ENCODE data around the gene DCDC2. TPM values are rescaled to one million over a fixed set of nuclear protein-coding genes. Genes with fewer than 3 reads are reported as not detected.
A peak's percentile ranks its signal among the peaks of the same experiment; 100 is the strongest.

DCDC2 gene
- total RNA-seq, 1 experiment from 2014 or later: 0.26 TPM

DNA sequence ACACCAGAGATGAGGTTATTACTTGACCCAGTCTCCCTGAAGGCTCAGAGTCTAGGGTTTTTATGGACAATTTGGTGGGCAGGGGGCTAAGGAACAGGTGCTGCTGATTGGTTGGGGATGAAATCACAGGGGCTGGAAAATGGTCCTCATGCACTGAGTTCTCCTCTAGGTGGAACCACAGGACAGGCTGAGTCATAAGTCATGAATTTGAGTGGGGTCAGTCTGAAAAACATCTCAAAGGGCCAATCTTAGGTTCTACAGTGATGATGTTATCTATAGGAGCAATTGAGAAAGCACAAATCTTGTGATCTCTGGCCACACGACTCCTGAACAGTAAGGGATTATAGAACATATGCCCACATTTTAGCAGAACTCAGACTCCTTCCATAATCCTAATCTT is 39.0 kb upstream of the DCDC2 start:
- no peaks in the 10 kb centered on the region for H4K20me1 ChIP-seq (ENCODE audit: insufficient read depth, low read depth, low read length)
- no peak overlapping the region for H3K27ac ChIP-seq (ENCODE audit: low read length)
- no peak overlapping the region for H3K4me3 ChIP-seq (ENCODE audit: low read length)
- H2AFZ ChIP-seq (ENCODE audit: low read length): no peak overlapping the region
- H3K4me1 ChIP-seq (ENCODE audit: low read length): peaks cover 25% of the 10 kb centered on the region
- H3K4me2 ChIP-seq (ENCODE audit: low read depth, low read length, poor library complexity, severe bottlenecking): no peak overlapping the region
- H3K9ac ChIP-seq (ENCODE audit: low read length): no peak overlapping the region
- peaks cover 2% of the 10 kb centered on the region for H3K79me2 ChIP-seq (ENCODE audit: low read length)
- no peaks in the 10 kb centered on the region; the same call in 1 of the 2 replicates for H3K27me3 ChIP-seq (ENCODE audit: low read length)
- H3K9me3 ChIP-seq (ENCODE audit: low read length): peaks cover 12% of the 10 kb centered on the region
- H3K36me3 ChIP-seq (ENCODE audit: insufficient read depth, low read length): no peaks in the 10 kb centered on the region; the same call in 1 of the 2 replicates
- H3K9me2 ChIP-seq (replicated peaks; ENCODE audit: insufficient read depth, low read length): peaks cover 5% of the 10 kb centered on the region; the same call in 1 of the 2 replicates
- no peak for DNase-seq

DNA sequence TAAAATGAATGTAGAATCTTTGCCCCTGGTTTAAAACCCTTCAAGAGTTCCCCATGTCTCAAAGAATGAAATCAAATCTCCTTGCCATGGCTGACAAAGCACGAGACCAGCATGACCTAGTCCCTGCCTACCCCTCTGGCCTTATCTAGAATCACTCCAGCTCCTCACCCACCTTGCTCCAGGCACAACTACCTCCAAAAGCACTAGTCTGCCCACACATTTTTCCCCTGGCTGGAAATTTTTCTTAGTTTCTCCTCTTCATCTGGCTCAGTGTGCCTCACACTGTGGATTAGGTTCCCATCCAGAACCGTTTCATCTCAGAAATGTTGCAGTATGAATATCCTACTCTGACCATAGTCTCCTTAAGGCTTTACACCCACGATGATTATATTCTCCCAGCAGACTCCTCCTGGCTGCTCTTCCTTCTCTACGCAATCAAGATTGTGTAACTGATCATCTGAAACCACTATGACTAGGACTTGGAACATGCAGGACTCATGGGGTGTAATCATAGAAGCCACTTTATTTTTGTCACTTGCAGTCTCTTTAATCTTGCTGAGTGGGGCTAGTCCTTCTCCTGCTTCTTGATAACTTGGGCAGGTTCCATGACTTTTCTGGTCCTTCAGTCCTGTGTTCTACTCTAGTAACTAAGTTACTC is 37.0 kb upstream of the DCDC2 start:
- Histone ChIP-seq H3K4me2 (ENCODE audit: low read depth, low read length, poor library complexity, severe bottlenecking) (no peak overlapping the region), H3K79me2 (ENCODE audit: low read length) (no peaks in the 10 kb centered on the region), H3K4me3 (ENCODE audit: low read length) (no peak overlapping the region), H3K27ac (ENCODE audit: low read length) (no peak overlapping the region), H4K20me1 (ENCODE audit: insufficient read depth, low read depth, low read length) (no peaks in the 10 kb centered on the region), H3K4me1 (ENCODE audit: low read length) (peaks cover 13% of the 10 kb centered on the region), H3K9me2 (replicated peaks; ENCODE audit: insufficient read depth, low read length) (no peaks in the 10 kb centered on the region), H2AFZ (ENCODE audit: low read length) (no peak overlapping the region), H3K27me3 (ENCODE audit: low read length) (no peaks in the 10 kb centered on the region; the same call in 1 of the 2 replicates), H3K9ac (ENCODE audit: low read length) (no peak overlapping the region), H3K36me3 (ENCODE audit: insufficient read depth, low read length) (no peaks in the 10 kb centered on the region; the same call in 1 of the 2 replicates), H3K9me3 (ENCODE audit: low read length) (peaks cover 12% of the 10 kb centered on the region)
- DNase-seq: no peak

DNA sequence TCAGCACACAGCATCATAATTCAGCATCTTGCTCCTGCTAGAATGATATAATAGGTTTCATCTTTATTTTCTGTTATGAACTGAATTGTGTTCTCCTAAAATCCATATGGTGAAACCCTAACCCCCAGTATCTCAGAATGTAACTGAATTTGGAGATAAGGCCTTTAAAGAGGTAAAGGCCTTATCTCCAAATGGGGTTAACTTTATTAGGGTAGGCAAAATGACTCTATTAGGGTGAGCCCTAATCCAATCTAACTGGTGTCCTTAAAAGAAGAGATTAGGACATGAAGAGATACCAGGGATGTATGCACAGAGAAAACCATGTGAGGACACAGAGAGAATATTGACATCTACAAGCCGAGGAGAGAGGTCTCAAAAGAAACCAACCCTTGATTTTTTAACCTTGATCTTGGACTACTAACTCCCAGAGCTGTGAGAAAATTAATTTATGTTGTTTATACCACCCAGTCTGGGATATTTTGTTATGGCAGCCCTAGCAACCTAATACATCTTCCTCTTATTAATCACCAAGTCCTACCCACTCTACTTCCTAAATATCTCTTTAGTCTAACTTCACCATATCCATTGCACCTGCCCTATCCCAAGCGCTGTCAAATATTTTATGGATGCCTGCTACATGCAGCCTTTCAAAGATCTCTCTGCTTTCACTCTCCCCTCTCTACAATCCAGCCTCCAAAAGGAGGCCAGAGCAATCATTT is 36.4 kb upstream of the DCDC2 start:
- Histone ChIP-seq H4K20me1 (ENCODE audit: insufficient read depth, low read depth, low read length) (no peaks in the 10 kb centered on the region), H3K36me3 (ENCODE audit: insufficient read depth, low read length) (no peaks in the 10 kb centered on the region; the same call in 1 of the 2 replicates), H3K4me2 (ENCODE audit: low read depth, low read length, poor library complexity, severe bottlenecking) (no peak overlapping the region), H3K27me3 (ENCODE audit: low read length) (no peaks in the 10 kb centered on the region; the same call in 1 of the 2 replicates), H2AFZ (ENCODE audit: low read length) (no peak overlapping the region), H3K27ac (ENCODE audit: low read length) (no peak overlapping the region), H3K9me2 (replicated peaks; ENCODE audit: insufficient read depth, low read length) (no peaks in the 10 kb centered on the region), H3K9ac (ENCODE audit: low read length) (no peak overlapping the region), H3K79me2 (ENCODE audit: low read length) (no peaks in the 10 kb centered on the region), H3K4me1 (ENCODE audit: low read length) (peaks cover 12% of the 10 kb centered on the region), H3K4me3 (ENCODE audit: low read length) (no peak overlapping the region), H3K9me3 (ENCODE audit: low read length) (peaks cover 12% of the 10 kb centered on the region)
- no peak for DNase-seq

DNA sequence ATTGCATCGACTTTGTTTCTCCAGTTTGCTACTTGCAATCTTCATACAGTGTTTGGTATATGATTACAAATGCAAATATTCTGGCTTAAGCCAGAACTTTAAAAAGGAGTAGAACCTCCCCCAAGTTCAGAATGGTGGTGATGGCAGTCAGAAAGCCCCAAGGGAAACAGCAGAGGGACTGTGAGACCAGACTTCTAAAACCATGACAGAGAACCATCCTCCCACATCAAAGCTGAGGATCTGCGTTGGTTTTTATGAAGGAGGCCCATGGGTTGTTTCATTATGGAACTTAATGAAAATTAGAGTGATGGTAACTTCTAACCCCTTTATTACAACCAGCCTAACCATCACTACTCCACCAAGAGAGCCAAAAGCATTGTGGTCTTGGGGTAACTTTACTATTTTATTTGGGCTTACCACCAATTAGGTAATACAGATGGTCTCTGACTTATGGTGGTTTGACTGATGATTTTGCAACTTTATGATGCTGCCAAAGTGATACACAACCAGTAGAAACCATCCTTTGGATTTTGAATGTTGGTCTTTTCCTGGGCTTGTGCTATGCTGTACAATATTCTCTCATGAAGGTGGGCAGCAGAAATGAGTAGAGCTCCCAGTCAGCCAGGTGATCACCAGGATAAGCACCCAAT is 34.0 kb upstream of the DCDC2 start:
- Histone ChIP-seq H3K27me3 (ENCODE audit: low read length) (no peaks in the 10 kb centered on the region; the same call in 1 of the 2 replicates), H4K20me1 (ENCODE audit: insufficient read depth, low read depth, low read length) (no peaks in the 10 kb centered on the region), H3K4me2 (ENCODE audit: low read depth, low read length, poor library complexity, severe bottlenecking) (peak overlapping the region; percentile 8), H3K4me1 (ENCODE audit: low read length) (peaks cover 12% of the 10 kb centered on the region), H3K9ac (ENCODE audit: low read length) (no peak overlapping the region), H3K27ac (ENCODE audit: low read length) (no peak overlapping the region), H3K4me3 (ENCODE audit: low read length) (no peak overlapping the region), H2AFZ (ENCODE audit: low read length) (no peak overlapping the region), H3K9me3 (ENCODE audit: low read length) (peaks cover 10% of the 10 kb centered on the region), H3K36me3 (ENCODE audit: insufficient read depth, low read length) (no peaks in the 10 kb centered on the region; the same call in 1 of the 2 replicates), H3K79me2 (ENCODE audit: low read length) (no peaks in the 10 kb centered on the region), H3K9me2 (replicated peaks; ENCODE audit: insufficient read depth, low read length) (no peaks in the 10 kb centered on the region)
- peak; percentile 56 for DNase-seq

DNA sequence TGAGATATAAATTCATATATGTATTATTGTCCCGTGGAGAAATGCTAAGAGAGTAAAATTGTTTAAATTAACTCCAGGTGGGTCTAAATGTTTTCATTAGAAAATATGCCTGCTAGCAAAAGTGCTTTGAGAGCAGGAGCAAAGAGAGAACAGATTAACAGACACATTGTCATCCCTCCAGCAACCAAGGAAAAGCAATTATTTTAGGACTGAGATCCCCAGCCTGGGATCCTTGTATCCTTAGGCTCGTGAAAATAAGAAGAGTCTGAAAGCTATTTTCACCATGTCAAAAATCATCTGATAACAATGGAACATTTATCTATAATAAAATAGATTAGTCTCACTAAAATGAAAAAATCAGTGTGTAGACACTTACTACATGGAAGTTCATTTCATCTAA is 33.3 kb upstream of the DCDC2 start:
- Histone ChIP-seq H3K27ac (ENCODE audit: low read length) (no peak overlapping the region), H2AFZ (ENCODE audit: low read length) (no peak overlapping the region), H3K9me2 (replicated peaks; ENCODE audit: insufficient read depth, low read length) (no peaks in the 10 kb centered on the region), H3K36me3 (ENCODE audit: insufficient read depth, low read length) (no peaks in the 10 kb centered on the region), H3K4me2 (ENCODE audit: low read depth, low read length, poor library complexity, severe bottlenecking) (peak overlapping the region; percentile 8), H3K27me3 (ENCODE audit: low read length) (no peaks in the 10 kb centered on the region), H3K9ac (ENCODE audit: low read length) (no peak overlapping the region), H3K4me1 (ENCODE audit: low read length) (peaks cover 12% of the 10 kb centered on the region), H3K9me3 (ENCODE audit: low read length) (peaks cover 3% of the 10 kb centered on the region), H4K20me1 (ENCODE audit: insufficient read depth, low read depth, low read length) (no peaks in the 10 kb centered on the region), H3K79me2 (ENCODE audit: low read length) (no peaks in the 10 kb centered on the region), H3K4me3 (ENCODE audit: low read length) (no peak overlapping the region)
- DNase-seq: no peak

DNA sequence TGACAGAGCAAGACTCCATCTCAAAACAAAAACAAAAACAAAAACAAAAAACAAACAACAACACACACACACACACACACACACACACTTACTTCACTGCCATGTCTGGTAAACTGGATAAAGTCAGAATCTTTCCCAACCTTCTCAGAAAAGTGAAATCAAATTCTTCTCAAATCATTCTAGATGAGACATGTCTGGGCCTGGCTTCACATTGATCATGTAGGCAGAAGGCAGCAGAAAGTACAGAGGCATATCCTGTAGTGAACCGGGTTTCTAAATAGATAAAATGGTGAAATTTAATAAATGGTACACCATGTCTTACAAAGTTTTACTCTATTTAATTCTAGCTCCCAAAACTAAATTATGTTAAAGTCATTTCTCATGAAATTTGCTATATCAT is 30.0 kb upstream of the DCDC2 start:
- Histone ChIP-seq H3K9ac (ENCODE audit: low read length) (no peak overlapping the region), H3K79me2 (ENCODE audit: low read length) (no peaks in the 10 kb centered on the region), H3K4me2 (ENCODE audit: low read depth, low read length, poor library complexity, severe bottlenecking) (no peak overlapping the region), H3K4me1 (ENCODE audit: low read length) (peaks cover 12% of the 10 kb centered on the region), H2AFZ (ENCODE audit: low read length) (no peak overlapping the region), H4K20me1 (ENCODE audit: insufficient read depth, low read depth, low read length) (no peaks in the 10 kb centered on the region), H3K36me3 (ENCODE audit: insufficient read depth, low read length) (no peaks in the 10 kb centered on the region), H3K9me2 (replicated peaks; ENCODE audit: insufficient read depth, low read length) (no peaks in the 10 kb centered on the region), H3K27me3 (ENCODE audit: low read length) (no peaks in the 10 kb centered on the region), H3K9me3 (ENCODE audit: low read length) (no peaks in the 10 kb centered on the region), H3K4me3 (ENCODE audit: low read length) (no peak overlapping the region), H3K27ac (ENCODE audit: low read length) (no peak overlapping the region)
- DNase-seq: no peak

DNA sequence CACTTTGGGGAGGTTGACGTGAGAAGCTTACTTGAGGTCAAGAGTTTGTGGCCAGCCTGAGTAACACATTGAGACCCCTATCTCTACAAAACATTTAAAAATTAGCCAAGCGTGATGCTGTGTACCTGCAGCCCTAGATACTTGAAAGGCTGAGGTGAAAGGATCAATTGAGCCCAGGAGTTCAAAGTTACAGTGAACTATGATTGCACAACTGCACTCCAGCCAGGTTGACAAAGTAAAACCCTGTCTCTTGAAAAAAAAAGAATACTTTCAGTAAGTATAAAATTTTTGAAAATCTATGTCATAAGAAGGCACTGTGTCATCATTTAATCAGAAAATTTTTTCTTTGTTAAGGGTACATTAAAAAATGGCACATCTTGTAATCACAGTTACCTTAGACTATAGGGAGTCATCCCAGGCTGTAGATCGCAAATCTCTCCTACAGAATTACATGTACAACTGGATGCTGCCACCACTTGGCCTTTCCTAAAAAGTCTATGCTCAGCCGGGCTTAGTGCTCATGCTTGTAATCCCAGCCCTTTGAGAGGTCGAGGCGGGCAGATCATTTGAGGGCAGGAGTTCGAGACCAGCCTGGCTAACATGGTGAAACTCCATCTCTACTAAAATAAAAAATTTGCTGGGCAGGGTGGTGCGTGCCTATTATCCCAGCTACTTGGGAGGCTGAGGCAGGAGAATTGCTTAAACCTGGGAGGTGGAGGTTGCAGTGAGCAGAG is 27.8 kb upstream of the DCDC2 start:
- no peaks in the 10 kb centered on the region for H3K9me2 ChIP-seq (replicated peaks; ENCODE audit: insufficient read depth, low read length)
- H4K20me1 ChIP-seq (ENCODE audit: insufficient read depth, low read depth, low read length): no peaks in the 10 kb centered on the region
- H3K9me3 ChIP-seq (ENCODE audit: low read length): no peaks in the 10 kb centered on the region
- no peak overlapping the region for H3K4me3 ChIP-seq (ENCODE audit: low read length)
- H3K27ac ChIP-seq (ENCODE audit: low read length): no peak overlapping the region
- no peaks in the 10 kb centered on the region for H3K79me2 ChIP-seq (ENCODE audit: low read length)
- H3K4me2 ChIP-seq (ENCODE audit: low read depth, low read length, poor library complexity, severe bottlenecking): no peak overlapping the region
- no peak overlapping the region for H2AFZ ChIP-seq (ENCODE audit: low read length)
- no peak for DNase-seq
- no peaks in the 10 kb centered on the region for H3K36me3 ChIP-seq (ENCODE audit: insufficient read depth, low read length)
- no peaks in the 10 kb centered on the region for H3K4me1 ChIP-seq (ENCODE audit: low read length)
- no peak overlapping the region for H3K9ac ChIP-seq (ENCODE audit: low read length)
- H3K27me3 ChIP-seq (ENCODE audit: low read length): no peaks in the 10 kb centered on the region
